NB4 (cell line): Measurements from ENCODE around the gene TMEM213.

Experiments
- DNase-seq: peaks from one replicate; pipeline ENCODE4 v3.0.0; 2010; ENCODE audit warnings: low read depth
- H3K4me3 ChIP-seq: one replicate; pipeline ENCODE4 v1.5.1; 2011; ENCODE audit warnings: mild to moderate bottlenecking, low read depth, low read length, moderate library complexity
- CTCF ChIP-seq: IDR thresholded peaks from one replicate; pipeline ENCODE4 v1.5.1; 2012; ENCODE audit warnings: low read depth, low read length
- MAX ChIP-seq: IDR thresholded peaks from 2 replicates; pipeline ENCODE4 v1.6.1; 2011; ENCODE audit warnings: low read depth, low read length
- MYC ChIP-seq: IDR thresholded peaks from 2 replicates; pipeline ENCODE4 v1.6.1; 2011; ENCODE audit warnings: low read depth, low read length
- POLR2A ChIP-seq: IDR thresholded peaks from 2 replicates; pipeline ENCODE4 v1.6.1; 2011; ENCODE audit warnings: mild to moderate bottlenecking; ENCODE audit not compliant: insufficient read length; ENCODE audit errors: extremely low read depth

TMEM213 gene

GRCh38 chr7:138869353-138869752 lies 71.6 kb downstream of the TMEM213 start:
- H3K4me3 ChIP-seq: no peak overlapping the region
- no peak for DNase-seq
- no peak for TF ChIP-seq POLR2A
- TF ChIP-seq MAX: no peak
- TF ChIP-seq CTCF: no peak
- no peak for TF ChIP-seq MYC

GRCh38 chr7:138871065-138871813 lies 73.4 kb downstream of the TMEM213 start:
- TF ChIP-seq POLR2A (no peak), MYC (no peak), MAX (no peak), CTCF (no peak)
- no peak for DNase-seq
- no peak overlapping the region for H3K4me3 ChIP-seq

GRCh38 chr7:138871814-138872090 lies 74.0 kb downstream of the TMEM213 start:
- no peak overlapping the region for H3K4me3 ChIP-seq
- TF ChIP-seq CTCF: no peak
- no peak for TF ChIP-seq POLR2A
- no peak for TF ChIP-seq MAX
- no peak for TF ChIP-seq MYC
- DNase-seq: no peak

- H3K4me3 ChIP-seq: no peak overlapping the region
- no peak for TF ChIP-seq MYC
- no peak for TF ChIP-seq POLR2A
- no peak for TF ChIP-seq CTCF
- no peak for TF ChIP-seq MAX
- no peak for DNase-seq
Observed at GRCh38 chr7:138872576-138872975, 74.8 kb downstream of the TMEM213 start.

GRCh38 chr7:138873220-138873892 lies 75.6 kb downstream of the TMEM213 start:
- H3K4me3 ChIP-seq: no peak overlapping the region
- no peak for DNase-seq
- TF ChIP-seq POLR2A (no peak), MAX (no peak), MYC (no peak), CTCF (no peak)
